GM19463 (cell line): ENCODE results near the gene JADE1.

Source experiments
- ATAC-seq: cut with Tn5 transposase; IDR thresholded peaks from one replicate; pipeline ENCODE4 v1.9.1; 2021; ENCODE audit warnings: mild to moderate bottlenecking, moderate library complexity; ENCODE audit not compliant: unreplicated experiment

JADE1 gene

GRCh38 chr4:128810331-128810870 lies 901 bp downstream of the JADE1 start:
- ATAC-seq = no peak

GRCh38 chr4:128810871-128811570 lies 1.5 kb downstream of the JADE1 start:
- peak; percentile 42 for ATAC-seq

DNA sequence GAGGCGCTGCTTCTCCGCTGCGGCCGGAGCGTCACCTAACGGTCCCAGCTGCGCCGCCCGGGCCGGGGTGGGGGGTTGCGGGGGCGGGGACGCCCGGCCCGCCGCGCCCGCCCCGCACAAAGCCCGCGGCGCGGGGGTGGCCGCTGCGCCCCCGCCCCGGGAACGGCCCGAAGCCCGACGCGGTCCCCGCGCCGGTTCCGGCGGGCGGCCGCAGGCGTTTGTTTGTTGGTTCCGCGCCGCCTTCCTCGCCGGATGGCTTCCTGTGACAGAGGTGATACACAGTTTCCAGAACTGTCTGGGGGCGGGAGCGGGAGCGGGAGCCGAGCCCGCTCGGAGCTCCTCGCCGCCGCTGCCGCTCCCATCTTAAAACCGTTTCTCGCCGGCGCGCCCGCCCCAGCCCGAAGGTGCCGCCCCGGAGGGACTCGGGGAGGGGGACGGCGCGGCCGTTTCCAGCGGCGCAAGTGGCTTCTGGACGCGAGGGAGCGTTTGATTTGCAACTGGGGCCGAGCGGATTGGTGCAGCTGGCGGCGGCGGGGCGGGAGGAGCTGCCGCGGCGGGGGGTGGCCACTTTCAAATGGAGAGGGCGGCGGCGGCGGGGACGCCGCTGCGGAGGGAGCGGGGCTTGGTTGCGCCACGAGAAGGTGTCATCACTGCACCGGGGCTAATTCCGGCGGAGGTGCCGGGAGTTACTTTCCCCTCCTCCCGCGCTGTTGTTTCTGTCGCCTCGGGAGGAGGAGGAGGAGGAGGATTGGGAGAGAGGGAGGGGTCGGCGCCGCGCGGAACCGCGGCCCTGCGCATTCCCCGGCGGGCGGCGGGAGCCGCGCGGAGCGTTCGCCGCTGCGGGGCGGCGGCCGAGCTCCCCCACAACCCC lies 2.3 kb downstream of the JADE1 start:
- peak; percentile 48 for ATAC-seq

GRCh38 chr4:128812442-128813235 lies 3.1 kb downstream of the JADE1 start:
- ATAC-seq = peak; percentile 0

DNA sequence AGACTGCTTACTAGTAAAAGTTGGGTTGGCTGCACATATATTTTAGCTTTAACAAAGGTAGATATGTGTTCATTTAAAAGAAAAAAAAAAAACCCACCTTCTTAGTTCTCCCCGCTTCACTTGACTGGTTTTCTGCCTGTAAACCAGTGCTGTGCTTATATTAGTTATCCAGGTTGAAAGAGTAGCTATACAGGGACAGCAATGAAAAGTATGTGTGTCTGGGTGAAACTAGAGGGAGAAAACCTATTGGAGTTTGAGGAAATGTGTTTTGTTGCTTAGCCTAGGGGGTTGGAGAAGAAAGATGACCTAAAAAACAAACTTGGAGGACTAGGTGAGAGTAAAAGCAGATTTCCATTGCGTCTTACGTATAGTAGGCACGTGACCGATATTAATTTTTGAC lies 4.5 kb downstream of the JADE1 start:
- no peak for ATAC-seq

- ATAC-seq = no peak
These were observed 8.9 kb downstream of the JADE1 start for GRCh38 chr4:128818442-128818841.

GRCh38 chr4:128819082-128819742 lies 9.7 kb downstream of the JADE1 start:
- ATAC-seq = no peak

DNA sequence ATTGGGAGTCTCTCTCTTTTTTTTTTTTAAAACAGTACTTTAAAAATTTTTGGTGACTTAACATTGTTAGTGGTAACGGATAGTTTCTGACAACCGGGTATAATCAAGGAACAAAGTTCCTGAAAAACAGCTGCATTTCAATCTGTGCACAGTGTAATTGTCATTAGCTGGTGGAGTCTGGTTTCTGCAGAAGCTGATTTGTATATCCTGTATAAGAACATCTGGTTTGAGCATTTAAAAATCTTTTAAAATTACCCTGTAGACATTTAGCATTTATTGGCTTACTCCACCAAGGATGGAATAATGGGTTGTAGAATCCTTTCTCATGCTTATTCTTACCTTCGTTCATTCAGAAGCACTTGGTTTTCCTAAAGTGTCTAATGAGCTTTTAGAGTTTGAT lies 11.2 kb downstream of the JADE1 start:
- ATAC-seq = no peak

- ATAC-seq = no peak
These were observed 11.7 kb downstream of the JADE1 start for GRCh38 chr4:128821151-128821550.

DNA sequence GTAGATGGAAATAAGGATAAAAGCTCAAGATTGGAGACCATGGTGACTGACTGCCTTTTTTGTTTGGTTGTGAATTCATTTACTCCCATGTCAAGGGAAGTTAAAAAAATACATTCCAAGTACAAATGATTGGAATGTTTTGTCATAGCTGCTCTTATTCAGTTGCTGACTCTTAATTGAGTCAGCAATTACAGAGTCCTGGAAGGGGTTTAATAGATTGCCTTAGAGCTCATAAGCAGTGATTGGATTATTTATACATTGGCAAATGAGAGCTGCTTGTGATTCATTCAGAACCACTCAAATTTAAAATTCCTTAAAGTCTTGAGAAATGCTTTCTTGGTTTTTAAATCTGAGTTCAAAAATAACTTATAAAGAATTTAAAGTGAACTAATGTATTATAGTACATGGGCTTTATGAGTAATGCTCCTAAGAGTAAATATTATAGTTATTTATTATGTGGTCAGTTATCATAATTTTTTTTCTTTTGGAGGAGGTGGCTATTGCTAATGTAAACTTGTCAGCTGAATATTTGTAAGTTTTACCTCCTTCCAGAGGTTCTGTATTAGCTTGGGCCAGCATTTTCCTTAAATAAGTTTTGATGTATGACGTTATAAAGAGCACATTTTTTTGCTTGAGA lies 13.6 kb downstream of the JADE1 start:
- no peak for ATAC-seq

- no peak for ATAC-seq
These were observed 15.7 kb downstream of the JADE1 start for GRCh38 chr4:128825226-128825625.

GRCh38 chr4:128827296-128827695 lies 17.8 kb downstream of the JADE1 start:
- peak; percentile 23 for ATAC-seq

DNA sequence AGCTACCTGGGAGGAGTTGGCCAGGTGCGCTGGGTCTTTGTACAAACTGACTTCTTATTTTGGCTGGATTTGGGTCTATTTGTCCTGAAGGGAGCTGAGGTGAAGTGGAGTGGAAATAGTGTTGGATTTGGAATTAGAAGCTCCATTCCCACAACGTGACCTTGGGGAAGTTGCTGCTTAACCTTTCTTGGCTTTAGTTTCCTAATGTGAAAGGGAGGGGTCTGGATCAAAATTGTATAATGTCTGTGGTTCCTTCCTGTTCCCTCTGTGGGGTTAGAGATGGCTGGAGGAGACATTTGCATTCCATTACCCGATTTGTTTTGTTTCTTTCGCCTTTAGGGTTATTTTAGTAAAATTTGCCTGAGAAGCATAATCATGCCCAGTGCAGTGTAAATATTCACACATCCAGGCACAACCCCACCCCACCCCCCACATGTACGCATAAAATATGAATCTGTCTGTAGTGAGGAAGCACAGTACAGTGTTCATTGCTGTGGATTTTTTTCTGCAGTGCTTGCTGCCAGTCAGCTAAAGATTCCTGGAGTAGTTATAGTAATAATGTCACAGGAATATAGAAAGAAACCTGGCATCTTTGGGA lies 21.5 kb downstream of the JADE1 start:
- no peak for ATAC-seq

GRCh38 chr4:128831531-128832242 lies 22.2 kb downstream of the JADE1 start:
- peak; percentile 71 for ATAC-seq

DNA sequence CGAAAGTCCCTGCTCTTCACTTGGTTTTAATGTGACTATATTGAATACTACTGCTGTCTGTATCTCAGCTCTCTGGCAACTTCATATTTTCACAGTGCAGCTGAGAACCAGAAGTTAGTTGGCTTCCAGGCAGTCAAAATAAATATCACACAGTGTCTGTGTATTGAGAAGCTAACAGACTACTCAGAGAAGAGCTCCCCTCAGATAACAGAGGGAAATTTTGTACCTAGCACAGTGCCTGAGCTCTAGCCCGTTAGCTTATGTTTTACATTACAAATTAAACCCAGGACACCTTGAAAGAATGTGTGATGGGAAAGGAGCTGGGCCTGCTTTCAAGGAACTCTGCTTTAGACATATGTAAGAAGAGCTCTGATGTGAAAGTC lies 22.7 kb downstream of the JADE1 start:
- ATAC-seq = peak; percentile 36

GRCh38 chr4:128835498-128836222 lies 26.2 kb downstream of the JADE1 start:
- no peak for ATAC-seq

DNA sequence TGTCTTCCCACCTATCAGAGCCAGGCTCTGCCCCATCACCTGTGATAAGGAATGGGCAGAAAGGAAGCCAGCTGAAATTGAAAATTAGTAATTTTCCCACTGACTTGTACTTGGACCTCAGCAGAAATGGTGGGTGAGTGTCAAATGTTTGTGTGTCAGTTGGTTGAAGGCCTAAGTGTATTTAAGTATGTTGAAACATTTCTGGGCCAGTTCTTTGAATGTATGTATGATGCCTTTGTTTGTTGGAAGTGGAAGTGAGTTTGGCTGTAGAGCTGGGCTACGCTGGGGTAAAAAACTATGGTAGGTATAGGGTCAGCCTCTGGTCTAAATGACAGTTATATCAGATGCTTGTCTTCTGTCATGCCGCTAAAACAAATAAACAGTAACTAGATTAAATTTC lies 27.7 kb downstream of the JADE1 start:
- ATAC-seq = no peak

- no peak for ATAC-seq
These were observed 28.2 kb downstream of the JADE1 start for GRCh38 chr4:128837679-128838078.
